Fibroblast of skin of left quadriceps (primary cell): ENCODE data around the gene SLC26A4.

ENCODE experiments used
- DNase-seq, 2 experiments: peaks; one replicate each; pipeline ENCODE4 v3.0.0-alpha.2; 2013; ENCODE audit warnings: low read depth in 2 of 2

Gene SLC26A4

GRCh38 chr7:107659666-107660065 lies 962 bp upstream of the SLC26A4 start:
- peak; percentile 38 to 46 for DNase-seq

- no peak for DNase-seq
These were observed 645 bp downstream of the SLC26A4 start for GRCh38 chr7:107661081-107661864.

GRCh38 chr7:107661865-107662379 lies 1.3 kb downstream of the SLC26A4 start:
- no peak for DNase-seq

- DNase-seq, result no peak
These were observed 2.6 kb downstream of the SLC26A4 start for GRCh38 chr7:107663196-107663595.

- no peak for DNase-seq
These were observed 6.2 kb downstream of the SLC26A4 start for GRCh38 chr7:107666790-107667189.

- no peak for DNase-seq
These were observed 6.7 kb downstream of the SLC26A4 start for GRCh38 chr7:107667341-107667740.

GRCh38 chr7:107668296-107668695 lies 7.7 kb downstream of the SLC26A4 start:
- no peak for DNase-seq

- no peak for DNase-seq
These were observed 11.6 kb downstream of the SLC26A4 start for GRCh38 chr7:107672183-107672582.

- DNase-seq, result no peak
These were observed 15.6 kb downstream of the SLC26A4 start for GRCh38 chr7:107676249-107676648.

- no peak for DNase-seq
These were observed 17.6 kb downstream of the SLC26A4 start for GRCh38 chr7:107678110-107678753.

- DNase-seq, result no peak
These were observed 19.9 kb downstream of the SLC26A4 start for GRCh38 chr7:107680478-107680877.

GRCh38 chr7:107682886-107683285 lies 22.3 kb downstream of the SLC26A4 start:
- no peak for DNase-seq

GRCh38 chr7:107684287-107684686 lies 23.7 kb downstream of the SLC26A4 start:
- no peak for DNase-seq

- DNase-seq, result no peak
These were observed 24.4 kb downstream of the SLC26A4 start for GRCh38 chr7:107684947-107685463.

GRCh38 chr7:107686816-107687387 lies 26.3 kb downstream of the SLC26A4 start:
- no peak for DNase-seq

- no peak for DNase-seq
These were observed 27.0 kb downstream of the SLC26A4 start for GRCh38 chr7:107687656-107688055.

- no peak for DNase-seq
These were observed 28.9 kb downstream of the SLC26A4 start for GRCh38 chr7:107689553-107689952.

- DNase-seq, result no peak
These were observed 29.5 kb downstream of the SLC26A4 start for GRCh38 chr7:107690084-107690483.

- peak; percentile 38 to 48 for DNase-seq
These were observed 30.0 kb downstream of the SLC26A4 start for GRCh38 chr7:107690611-107691010.

GRCh38 chr7:107691716-107692115 lies 31.1 kb downstream of the SLC26A4 start:
- DNase-seq, result no peak

- DNase-seq, result no peak
These were observed 31.9 kb downstream of the SLC26A4 start for GRCh38 chr7:107692501-107692900.

- no peak for DNase-seq
These were observed 32.8 kb downstream of the SLC26A4 start for GRCh38 chr7:107693396-107693795.
